Mammary epithelial cell (primary cell): ENCODE data around the gene SIGLEC7.

Experiments
- CTCF ChIP-seq, 2 donors: IDR thresholded peaks in 1 of 2; conservative IDR thresholded peaks in 1 of 2; 2 replicates each; pipeline ENCODE4 v1.5.1; 2011 to 2012; ENCODE audit warnings: inconsistent platforms in 2 of 2, low read length in 2 of 2, mild to moderate bottlenecking in 2 of 2, control low read depth in 1 of 2, low read depth in 1 of 2; ENCODE audit not compliant: insufficient read depth in 1 of 2; ENCODE audit errors: extremely low read depth in 1 of 2
- EZH2 ChIP-seq: IDR thresholded peaks from 2 replicates; pipeline ENCODE4 v1.6.1; 2012; ENCODE audit warnings: low read length, inconsistent platforms, borderline replicate concordance

GRCh38 chr19:51138549-51138979, 3.5 kb upstream of the SIGLEC7 start:
- TF ChIP-seq CTCF (conservative IDR thresholded peaks at IDR 0.05 in 1 of 2, IDR thresholded peaks at IDR 0.05 in 1 of 2; ENCODE audit: extremely low read depth in 1 of 2, insufficient read depth in 1 of 2, low read depth in 1 of 2, low read length in 2 of 2) (no peak), EZH2 (no peak)
